Trophoblast cell (in vitro differentiated cells and primary cell): ENCODE measurements around the gene UBE2E2.

Source experiments
- DNase-seq, 2 donors: peaks; one replicate each; pipeline ENCODE4 v3.0.0-alpha.2; 2016
- H2AFZ ChIP-seq: 2 replicates; pipeline ENCODE4 v1.6.1; 2013; ENCODE audit warnings: low read length, moderate library complexity, mild to moderate bottlenecking; ENCODE audit not compliant: insufficient read depth, poor library complexity
- H2AK5ac ChIP-seq: 2 replicates; pipeline ENCODE4 v1.6.1; 2013; ENCODE audit warnings: mild to moderate bottlenecking, low read length
- H2BK120ac ChIP-seq: 2 replicates; pipeline ENCODE4 v1.6.1; 2013; ENCODE audit warnings: low read length, mild to moderate bottlenecking, moderate library complexity; ENCODE audit not compliant: insufficient read depth, poor library complexity
- H2BK12ac ChIP-seq: 2 replicates; pipeline ENCODE4 v1.6.1; 2013; ENCODE audit warnings: mild to moderate bottlenecking, low read length, moderate library complexity
- H2BK5ac ChIP-seq: 2 replicates; pipeline ENCODE4 v1.6.1; 2013; ENCODE audit warnings: low read length, low read depth, moderate library complexity, mild to moderate bottlenecking; ENCODE audit not compliant: poor library complexity
- H3K14ac ChIP-seq: 2 replicates; pipeline ENCODE4 v1.6.1; 2013; ENCODE audit warnings: mild to moderate bottlenecking, low read length
- H3K18ac ChIP-seq: 2 replicates; pipeline ENCODE4 v1.6.1; 2013; ENCODE audit warnings: mild to moderate bottlenecking, low read length
- H3K23ac ChIP-seq: 2 replicates; pipeline ENCODE4 v1.6.1; 2013; ENCODE audit warnings: low read length
- H3K27ac ChIP-seq: 2 replicates; pipeline ENCODE4 v1.5.1; 2013; ENCODE audit warnings: low read depth, mild to moderate bottlenecking, inconsistent platforms, low read length, moderate library complexity
- H3K27me3 ChIP-seq: 2 replicates; pipeline ENCODE4 v1.6.1; 2013; ENCODE audit warnings: inconsistent platforms, mild to moderate bottlenecking, low read length, moderate library complexity; ENCODE audit not compliant: insufficient read depth
- H3K36me3 ChIP-seq, 2 experiments: 1 replicate in 1 of 2; 2 replicates in 1 of 2; pipeline ENCODE4 v1.6.1; 2013; ENCODE audit warnings: low read length in 2 of 2, mild to moderate bottlenecking in 2 of 2, moderate library complexity in 1 of 2; ENCODE audit not compliant: insufficient read depth in 2 of 2, control insufficient read depth in 1 of 2
- H3K4ac ChIP-seq: 2 replicates; pipeline ENCODE4 v1.6.1; 2013; ENCODE audit warnings: low read depth, mild to moderate bottlenecking, low read length, moderate library complexity
- H3K4me1 ChIP-seq, 2 experiments: 1 replicate in 1 of 2; 2 replicates in 1 of 2; pipeline ENCODE4 v1.6.1; 2013; ENCODE audit warnings: low read length in 2 of 2, mild to moderate bottlenecking in 2 of 2, moderate library complexity in 1 of 2; ENCODE audit not compliant: insufficient read depth in 2 of 2, control insufficient read depth in 1 of 2
- H3K4me2 ChIP-seq: 2 replicates; pipeline ENCODE4 v1.6.1; 2013; ENCODE audit warnings: inconsistent platforms, mild to moderate bottlenecking, low read length, moderate library complexity
- H3K4me3 ChIP-seq: 2 replicates; pipeline ENCODE4 v1.5.1; 2013; ENCODE audit warnings: mild to moderate bottlenecking, low read depth, low read length, inconsistent platforms
- H3K79me1 ChIP-seq: one replicate; pipeline ENCODE4 v1.6.1; 2013; ENCODE audit warnings: low read length
- H3K79me2 ChIP-seq: 2 replicates; pipeline ENCODE4 v1.6.1; 2013; ENCODE audit warnings: low read length, mild to moderate bottlenecking; ENCODE audit not compliant: control insufficient read depth, insufficient read depth, poor library complexity
- H3K9ac ChIP-seq: 2 replicates; pipeline ENCODE4 v1.6.1; 2013; ENCODE audit warnings: mild to moderate bottlenecking, low read length
- H3K9me3 ChIP-seq: 2 replicates; pipeline ENCODE4 v1.6.1; 2013; ENCODE audit warnings: low read depth, mild to moderate bottlenecking, control low read depth, inconsistent platforms, low read length; ENCODE audit not compliant: insufficient read depth
- H4K12ac ChIP-seq: 2 replicates; pipeline ENCODE4 v1.6.1; 2013; ENCODE audit warnings: low read depth, mild to moderate bottlenecking, low read length, moderate library complexity
- H4K8ac ChIP-seq: 2 replicates; pipeline ENCODE4 v1.6.1; 2013; ENCODE audit warnings: low read depth, mild to moderate bottlenecking, low read length, moderate library complexity
- H4K91ac ChIP-seq: one replicate; pipeline ENCODE4 v1.6.1; 2013; ENCODE audit warnings: low read depth, mild to moderate bottlenecking, low read length, moderate library complexity
- WGBS: extraction: QIAGEN DNeasy Blood & Tissue Kit; methylation state at CpG from one replicate; pipeline ENCODE4 v1.1.7; 2013; ENCODE audit warnings: missing lambda C conversion rate; ENCODE audit not compliant: insufficient read length, insufficient coverage; ENCODE audit errors: extremely low coverage; 5-methylcytosine and 5-hydroxymethylcytosine counted together

The UBE2E2 gene

GRCh38 chr3:23259515-23259914 is 56.4 kb downstream of the UBE2E2 start:
- no peaks in the 10 kb centered on the region for H3K36me3 ChIP-seq
- WGBS = no CpG with 5 or more reads among the region's 2 CpGs

GRCh38 chr3:23262766-23263165 is 59.6 kb downstream of the UBE2E2 start:
- H2BK12ac ChIP-seq = no peak overlapping the region
- H3K4me1 ChIP-seq = no peaks in the 10 kb centered on the region
- H4K12ac ChIP-seq = no peak overlapping the region
- H2AK5ac ChIP-seq = no peak overlapping the region
- H3K23ac ChIP-seq = no peak overlapping the region
- WGBS = no CpG with 5 or more reads among the region's 1 CpG
- H2BK5ac ChIP-seq = no peak overlapping the region
- H2AFZ ChIP-seq = no peak overlapping the region
- no peak overlapping the region for H2BK120ac ChIP-seq
- no peak overlapping the region for H3K4ac ChIP-seq
- H3K79me1 ChIP-seq = no peaks in the 10 kb centered on the region
- no peak overlapping the region for H3K14ac ChIP-seq
- no peak overlapping the region for H3K27ac ChIP-seq
- no peaks in the 10 kb centered on the region for H3K27me3 ChIP-seq
- no peaks in the 10 kb centered on the region for H3K9me3 ChIP-seq
- H4K8ac ChIP-seq = no peak overlapping the region
- H4K91ac ChIP-seq = no peak overlapping the region
- DNase-seq = no peak
- no peak overlapping the region for H3K18ac ChIP-seq
- no peak overlapping the region for H3K4me3 ChIP-seq
- H3K36me3 ChIP-seq = no peaks in the 10 kb centered on the region
- no peak overlapping the region for H3K9ac ChIP-seq
- H3K79me2 ChIP-seq = peaks cover 1% of the 10 kb centered on the region
- no peak overlapping the region for H3K4me2 ChIP-seq

More at GRCh38 chr3:23259515-23259914, 56.4 kb downstream of the UBE2E2 start:
- H3K79me2 ChIP-seq = peaks cover 1% of the 10 kb centered on the region
- H4K8ac ChIP-seq = no peak overlapping the region
- H4K12ac ChIP-seq = no peak overlapping the region
- no peak overlapping the region for H3K4me2 ChIP-seq
- no peaks in the 10 kb centered on the region for H3K9me3 ChIP-seq
- H2BK5ac ChIP-seq = no peak overlapping the region
- H2AFZ ChIP-seq = no peak overlapping the region
- no peak overlapping the region for H3K9ac ChIP-seq
- no peaks in the 10 kb centered on the region for H3K27me3 ChIP-seq
- no peak overlapping the region for H3K27ac ChIP-seq
- no peaks in the 10 kb centered on the region for H3K4me1 ChIP-seq
- H3K79me1 ChIP-seq = no peaks in the 10 kb centered on the region
- no peak overlapping the region for H3K4me3 ChIP-seq
- no peak overlapping the region for H4K91ac ChIP-seq
- DNase-seq = no peak
- no peak overlapping the region for H2AK5ac ChIP-seq
- H3K14ac ChIP-seq = no peak overlapping the region
- H3K23ac ChIP-seq = no peak overlapping the region
- H3K4ac ChIP-seq = no peak overlapping the region
- no peak overlapping the region for H2BK12ac ChIP-seq
- H3K18ac ChIP-seq = no peak overlapping the region
- H2BK120ac ChIP-seq = no peak overlapping the region

- WGBS = no CpG with 5 or more reads among the region's 6 CpGs
- no peaks in the 10 kb centered on the region for H3K9me3 ChIP-seq
These were observed 60.7 kb downstream of the UBE2E2 start for GRCh38 chr3:23263796-23264195.

GRCh38 chr3:23264413-23264812 is 61.3 kb downstream of the UBE2E2 start:
- Histone ChIP-seq H3K23ac (no peak overlapping the region), H3K27ac (no peak overlapping the region), H3K9ac (no peak overlapping the region), H3K79me2 (peaks cover 1% of the 10 kb centered on the region), H3K4me3 (no peak overlapping the region), H2BK120ac (no peak overlapping the region), H3K4ac (no peak overlapping the region), H3K27me3 (no peaks in the 10 kb centered on the region), H4K12ac (no peak overlapping the region), H2AK5ac (no peak overlapping the region), H3K9me3 (no peaks in the 10 kb centered on the region), H4K8ac (no peak overlapping the region), H3K4me1 (no peaks in the 10 kb centered on the region), H3K36me3 (no peaks in the 10 kb centered on the region), H2BK5ac (no peak overlapping the region), H2AFZ (no peak overlapping the region), H4K91ac (no peak overlapping the region), H3K14ac (no peak overlapping the region), H3K4me2 (no peak overlapping the region), H3K79me1 (no peaks in the 10 kb centered on the region), H3K18ac (no peak overlapping the region), H2BK12ac (no peak overlapping the region)
- no CpG with 5 or more reads among the region's 1 CpG for WGBS
- DNase-seq = peak in 1 of 2 donors; percentile 30

More at GRCh38 chr3:23263796-23264195, 60.7 kb downstream of the UBE2E2 start:
- no peak overlapping the region for H3K4ac ChIP-seq
- peaks cover 1% of the 10 kb centered on the region for H3K79me2 ChIP-seq
- no peaks in the 10 kb centered on the region for H3K36me3 ChIP-seq
- H3K4me1 ChIP-seq = no peaks in the 10 kb centered on the region
- no peak overlapping the region for H2AK5ac ChIP-seq
- no peaks in the 10 kb centered on the region for H3K27me3 ChIP-seq
- no peak overlapping the region for H3K4me2 ChIP-seq
- H3K14ac ChIP-seq = no peak overlapping the region
- H3K27ac ChIP-seq = no peak overlapping the region
- no peak overlapping the region for H2BK12ac ChIP-seq
- no peak overlapping the region for H2BK120ac ChIP-seq
- no peak overlapping the region for H2BK5ac ChIP-seq
- H4K91ac ChIP-seq = no peak overlapping the region
- H3K4me3 ChIP-seq = no peak overlapping the region
- H3K9ac ChIP-seq = no peak overlapping the region
- H4K8ac ChIP-seq = no peak overlapping the region
- H3K23ac ChIP-seq = no peak overlapping the region
- H3K79me1 ChIP-seq = no peaks in the 10 kb centered on the region
- peak in 1 of 2 donors; percentile 66 for DNase-seq
- H2AFZ ChIP-seq = no peak overlapping the region
- H3K18ac ChIP-seq = no peak overlapping the region
- H4K12ac ChIP-seq = no peak overlapping the region
